HL-60 (cell line): ENCODE data around the gene GP1BB.

Experiments
- DNase-seq, 2 experiments: peaks; one replicate each; pipeline ENCODE4 v3.0.0-alpha.2; 2010 to 2020; ENCODE audit warnings: low read depth in 1 of 2, low spot score in 1 of 2
- H3K27ac ChIP-seq: fragments of 250-450 bp; sonication (Bioruptor Pico); replicated peaks from 2 replicates; pipeline ENCODE4 v1.5.1; 2020; ENCODE audit warnings: mild to moderate bottlenecking, moderate library complexity
- H3K27me3 ChIP-seq: fragments of 250-450 bp; sonication (Bioruptor Pico); 2 replicates; pipeline ENCODE4 v1.5.1; 2021; ENCODE audit warnings: mild to moderate bottlenecking, moderate library complexity; ENCODE audit not compliant: insufficient read depth, poor library complexity, severe bottlenecking
- H3K4me3 ChIP-seq: replicated peaks from 2 replicates; pipeline ENCODE4 v1.5.1; 2011; ENCODE audit warnings: mild to moderate bottlenecking, control low read depth, low read length; ENCODE audit not compliant: insufficient read depth
- CTCF ChIP-seq: IDR thresholded peaks from one replicate; pipeline ENCODE4 v1.5.1; 2011; ENCODE audit warnings: low read length, control low read depth, inconsistent platforms; ENCODE audit not compliant: insufficient read depth
- GABPA ChIP-seq: IDR thresholded peaks from 2 replicates; pipeline ENCODE4 v1.6.1; 2012; ENCODE audit warnings: low read depth
- POLR2AphosphoS5 ChIP-seq: IDR thresholded peaks from 2 replicates; pipeline ENCODE4 v1.6.1; 2012; ENCODE audit warnings: low read depth
- REST ChIP-seq: IDR thresholded peaks from 2 replicates; pipeline ENCODE4 v1.6.1; 2012; ENCODE audit warnings: low read depth; ENCODE audit not compliant: insufficient replicate concordance
- SPI1 ChIP-seq: IDR thresholded peaks from 2 replicates; pipeline ENCODE4 v1.6.1; 2012; ENCODE audit warnings: low read depth, mild to moderate bottlenecking, borderline replicate concordance

The GP1BB gene

GRCh38 chr22:19747551-19747950, 24.2 kb downstream of the GP1BB start:
- TF ChIP-seq CTCF: no peak
- TF ChIP-seq REST: no peak
- no peak for TF ChIP-seq GABPA
- TF ChIP-seq POLR2AphosphoS5: no peak
- no peak for TF ChIP-seq SPI1
- Histone ChIP-seq H3K4me3 (no peak overlapping the region), H3K27ac (no peak overlapping the region), H3K27me3 (no peaks in the 10 kb centered on the region)
- no peak for DNase-seq

GRCh38 chr22:19748139-19748538, 24.8 kb downstream of the GP1BB start:
- DNase-seq: no peak
- no peak for TF ChIP-seq SPI1
- TF ChIP-seq REST: no peak
- no peak for TF ChIP-seq GABPA
- TF ChIP-seq POLR2AphosphoS5: no peak
- no peaks in the 10 kb centered on the region for H3K27me3 ChIP-seq
- H3K27ac ChIP-seq: no peak overlapping the region
- H3K4me3 ChIP-seq: no peak overlapping the region

- TF ChIP-seq SPI1 (no peak), REST (no peak), CTCF (no peak)
- H3K27ac ChIP-seq: no peak overlapping the region
- DNase-seq: no peak
- peaks cover 4% of the 10 kb centered on the region for H3K27me3 ChIP-seq
- no peak overlapping the region for H3K4me3 ChIP-seq
Observed at GRCh38 chr22:19748991-19749664, 25.8 kb downstream of the GP1BB start.

DNA sequence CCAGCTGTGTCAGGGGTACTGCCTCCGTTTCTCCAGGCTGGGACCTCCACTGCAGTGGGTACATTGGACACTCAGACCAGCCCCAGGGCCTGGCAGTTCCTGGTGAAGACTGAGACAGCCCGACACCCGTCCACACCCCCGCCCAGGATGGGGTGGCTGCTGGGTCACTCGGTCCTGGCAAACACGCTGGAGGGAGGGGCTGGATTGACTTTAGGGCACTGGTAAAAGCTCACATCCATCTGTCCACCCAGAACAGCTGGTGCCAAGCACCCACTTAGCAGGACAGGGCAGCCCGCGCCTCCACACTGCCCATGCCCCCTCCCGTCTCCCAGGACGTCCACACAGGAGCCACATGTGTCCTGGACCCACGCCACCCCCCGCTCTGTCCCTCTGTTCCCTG, 26.5 kb downstream of the GP1BB start:
- H3K27ac ChIP-seq: no peak overlapping the region
- TF ChIP-seq CTCF (no peak), REST (no peak), POLR2AphosphoS5 (no peak), GABPA (no peak), SPI1 (no peak)
- no peak overlapping the region for H3K4me3 ChIP-seq
- peaks cover 12% of the 10 kb centered on the region for H3K27me3 ChIP-seq
- no peak for DNase-seq
